Measurements from ENCODE around the gene KRTAP2-3.
"Not testable (repeated sequence)": the region's sequence is repeated elsewhere in the genome, so short reads cannot be mapped to it uniquely, and the experiment has no call there.

KRTAP2-3 gene

DNA sequence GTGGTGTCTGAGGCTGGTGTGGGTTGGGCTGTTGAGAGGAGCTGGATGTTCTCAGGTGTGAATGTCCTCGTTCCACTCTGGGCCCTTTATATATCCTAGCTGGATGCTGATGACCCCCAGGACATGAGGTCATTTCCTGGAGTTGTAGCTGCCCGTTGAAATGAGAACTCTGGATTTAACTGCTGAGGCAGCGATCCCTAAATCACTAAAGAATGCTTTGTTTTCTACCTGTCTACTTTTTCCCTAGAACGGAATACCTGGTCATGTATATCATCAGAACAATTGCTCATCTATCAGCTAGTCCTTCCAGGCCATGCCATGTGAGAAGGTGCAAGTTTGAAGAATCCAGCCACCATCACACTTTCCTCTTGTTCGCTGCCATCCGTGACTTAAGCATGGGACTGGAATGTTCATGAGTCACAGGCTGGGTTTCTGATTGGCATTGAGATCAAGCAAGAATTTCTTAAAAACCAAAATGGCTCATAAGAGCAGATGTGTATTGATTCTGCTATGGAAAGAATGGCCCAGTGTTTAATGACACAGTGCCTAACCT is at the start of gene KRTAP2-3:
Gene KRTAP2-3, minus strand, starts transcription at position 63 of the 553 bp plus-strand sequence. CDS start 64 bp downstream, outside the sequence.
- TF ChIP-seq, protein P1, sequence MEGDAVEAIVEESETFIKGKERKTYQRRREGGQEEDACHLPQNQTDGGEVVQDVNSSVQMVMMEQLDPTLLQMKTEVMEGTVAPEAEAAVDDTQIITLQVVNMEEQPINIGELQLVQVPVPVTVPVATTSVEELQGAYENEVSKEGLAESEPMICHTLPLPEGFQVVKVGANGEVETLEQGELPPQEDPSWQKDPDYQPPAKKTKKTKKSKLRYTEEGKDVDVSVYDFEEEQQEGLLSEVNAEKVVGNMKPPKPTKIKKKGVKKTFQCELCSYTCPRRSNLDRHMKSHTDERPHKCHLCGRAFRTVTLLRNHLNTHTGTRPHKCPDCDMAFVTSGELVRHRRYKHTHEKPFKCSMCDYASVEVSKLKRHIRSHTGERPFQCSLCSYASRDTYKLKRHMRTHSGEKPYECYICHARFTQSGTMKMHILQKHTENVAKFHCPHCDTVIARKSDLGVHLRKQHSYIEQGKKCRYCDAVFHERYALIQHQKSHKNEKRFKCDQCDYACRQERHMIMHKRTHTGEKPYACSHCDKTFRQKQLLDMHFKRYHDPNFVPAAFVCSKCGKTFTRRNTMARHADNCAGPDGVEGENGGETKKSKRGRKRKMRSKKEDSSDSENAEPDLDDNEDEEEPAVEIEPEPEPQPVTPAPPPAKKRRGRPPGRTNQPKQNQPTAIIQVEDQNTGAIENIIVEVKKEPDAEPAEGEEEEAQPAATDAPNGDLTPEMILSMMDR (conservative IDR thresholded peaks at IDR 0.05; ENCODE audit: low read length), result no peak
- DNase-seq (ENCODE audit: low read depth), result peak; percentile 99
- H3K4me3 ChIP-seq (ENCODE audit: low read length), result no peak within 1 kb of the TSS

DNA sequence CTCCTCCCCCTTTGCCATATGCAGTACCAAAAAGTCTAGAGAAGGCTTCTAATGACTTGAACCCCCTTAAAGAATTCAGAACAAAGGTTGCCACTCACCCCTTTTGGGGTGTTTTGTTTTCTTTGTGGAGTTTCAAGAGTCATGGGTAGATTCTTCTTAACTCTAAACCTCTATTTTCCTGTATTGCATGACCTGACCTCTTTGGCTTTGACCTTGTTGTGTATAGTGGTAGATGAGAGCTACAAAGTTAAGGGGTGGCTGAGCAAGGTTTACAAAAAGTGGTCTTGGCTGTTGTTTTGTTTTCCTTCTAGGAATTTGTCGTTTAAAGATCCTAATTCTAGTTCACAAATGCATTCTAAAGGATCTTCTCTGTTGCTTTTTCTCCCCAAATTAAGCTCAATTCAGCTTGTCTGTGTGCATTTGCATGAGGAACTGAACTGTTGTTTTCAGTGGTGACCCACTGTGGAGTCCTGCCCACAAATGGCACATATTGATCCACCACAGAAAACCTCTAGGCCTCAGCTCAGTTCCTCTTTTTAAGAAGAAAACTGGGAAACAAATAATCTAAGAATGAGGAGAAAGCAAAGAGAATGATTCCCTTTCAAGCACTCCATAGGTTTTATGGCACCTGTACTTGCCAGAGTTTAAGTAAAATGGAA is 48.9 kb upstream of the KRTAP2-3 start:
- peak overlapping the region; percentile 30 for H3K4me3 ChIP-seq (ENCODE audit: low read length)

DNA sequence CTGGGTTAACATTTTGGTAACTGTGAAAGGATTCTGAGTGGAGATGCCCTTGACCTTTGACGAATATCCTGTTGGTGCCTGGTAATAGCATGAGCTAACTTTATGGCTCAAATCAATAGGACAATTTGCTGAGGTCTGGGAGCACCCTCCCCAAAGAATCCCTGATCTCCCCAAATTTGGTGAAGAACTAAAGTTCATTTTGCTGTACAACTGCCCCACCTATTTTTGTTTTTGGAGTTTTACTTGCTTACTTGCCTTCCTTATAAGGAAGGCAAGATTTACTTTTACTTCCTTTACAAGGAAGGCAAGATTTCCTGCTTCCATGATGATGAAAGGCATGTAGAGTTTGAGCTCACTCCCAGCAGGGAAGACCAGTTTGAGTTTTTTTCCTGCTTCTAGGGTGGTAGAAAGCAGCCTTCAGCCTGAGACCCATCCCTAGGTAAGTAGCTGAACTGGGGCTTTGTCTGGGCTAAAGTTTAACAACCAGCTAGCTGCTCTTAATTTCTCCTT is 48.1 kb upstream of the KRTAP2-3 start:
- peak overlapping the region; percentile 30 for H3K4me3 ChIP-seq (ENCODE audit: low read length)
- TF ChIP-seq, protein P1 (conservative IDR thresholded peaks at IDR 0.05; ENCODE audit: low read length), result no peak
- DNase-seq (ENCODE audit: low read depth), result peak; percentile 34

More for the DNA sequence above, 48.9 kb upstream of the KRTAP2-3 start:
- DNase-seq (ENCODE audit: low read depth), result not testable (repeated sequence)

- not testable (repeated sequence) for DNase-seq (ENCODE audit: low read depth); H3K4me3 ChIP-seq (ENCODE audit: low read length)
These were observed 45.4 kb upstream of the KRTAP2-3 start, which contains the start of gene KRTAP4-9 for GRCh38 chr17:41105347-41105746. Gene KRTAP4-9 (plus strand): TSS chr17:41105389. CDS start chr17:41105389, 0 bp downstream.

DNA sequence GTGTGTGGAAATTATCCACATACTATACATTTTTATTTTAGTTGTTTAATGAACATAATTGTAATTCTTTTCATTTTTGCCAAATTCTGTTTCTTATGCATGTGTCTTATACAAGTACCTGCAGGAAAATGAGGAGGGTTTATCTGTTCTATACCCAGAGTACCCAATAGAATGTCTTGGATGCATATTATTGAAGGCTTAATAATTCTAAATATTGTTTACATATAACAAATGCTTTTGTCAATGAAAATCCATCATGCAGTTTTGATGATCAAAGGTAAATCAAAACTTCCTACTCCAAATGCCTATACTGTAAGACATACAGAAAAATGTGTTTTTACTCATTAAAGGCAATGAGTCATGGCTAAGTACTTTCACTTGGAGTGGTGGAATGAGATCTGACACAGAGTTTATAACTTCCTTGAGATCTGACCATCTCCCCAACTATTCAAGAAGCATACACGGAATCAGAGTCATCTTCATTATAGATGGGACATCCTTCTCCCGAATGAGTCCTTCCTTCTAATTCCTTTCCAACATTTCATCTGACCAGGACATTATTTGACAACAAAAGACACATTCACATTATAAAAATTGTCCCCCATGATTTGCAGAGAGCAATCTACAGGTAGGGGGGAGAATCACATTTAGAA is 44.6 kb upstream of the KRTAP2-3 start:
- DNase-seq (ENCODE audit: low read depth), result peak; percentile 63
- H3K4me3 ChIP-seq (ENCODE audit: low read length), result not testable (repeated sequence)

- no peak overlapping the region for H3K4me3 ChIP-seq (ENCODE audit: low read length)
- TF ChIP-seq, protein P1 (conservative IDR thresholded peaks at IDR 0.05; ENCODE audit: low read length), result no peak
- no peak for DNase-seq (ENCODE audit: low read depth)
These were observed 44.0 kb upstream of the KRTAP2-3 start for GRCh38 chr17:41103896-41104295.

DNA sequence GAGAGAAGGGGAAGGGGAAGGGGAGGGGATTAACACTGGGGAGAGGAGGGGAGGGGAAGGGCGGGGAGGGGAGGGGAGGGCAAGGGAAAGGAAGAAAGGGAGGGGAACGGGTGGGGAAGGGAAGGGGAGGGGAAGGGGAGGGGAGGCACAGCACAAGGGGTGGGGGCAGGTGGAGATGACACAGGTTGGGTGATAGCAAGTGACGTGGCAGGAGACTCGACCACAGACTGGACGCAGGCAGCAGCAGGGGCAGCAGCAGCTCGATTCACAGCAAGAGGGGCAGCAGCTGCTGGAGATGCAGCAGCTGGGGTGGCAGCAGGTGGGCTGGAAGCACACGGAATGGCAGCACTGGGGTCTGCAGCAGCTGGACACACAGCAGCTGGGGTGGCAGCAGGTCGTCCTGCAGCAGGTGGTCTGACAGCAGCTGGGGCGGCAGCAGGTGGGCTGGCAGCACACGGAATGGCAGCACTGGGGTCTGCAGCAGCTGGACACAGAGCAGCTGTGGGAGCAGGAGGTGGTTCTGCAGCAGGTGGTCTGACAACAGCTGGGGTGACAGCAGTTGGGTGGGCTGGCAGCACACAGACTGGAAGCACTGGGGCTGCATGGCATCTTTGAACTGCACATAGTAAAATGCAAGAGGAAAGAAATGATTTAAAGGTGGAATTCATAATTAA is 41.8 kb upstream of the KRTAP2-3 start, which contains the start of gene KRTAP4-16:
Gene KRTAP4-16, minus strand, starts transcription at position 624 of the 674 bp plus-strand sequence. Its CDS starts 0 bp downstream, at position 624.
- no peak for DNase-seq (ENCODE audit: low read depth)
- TF ChIP-seq, protein P1 (conservative IDR thresholded peaks at IDR 0.05; ENCODE audit: low read length), result no peak
- H3K4me3 ChIP-seq (ENCODE audit: low read length), result no peak within 1 kb of the TSS

DNA sequence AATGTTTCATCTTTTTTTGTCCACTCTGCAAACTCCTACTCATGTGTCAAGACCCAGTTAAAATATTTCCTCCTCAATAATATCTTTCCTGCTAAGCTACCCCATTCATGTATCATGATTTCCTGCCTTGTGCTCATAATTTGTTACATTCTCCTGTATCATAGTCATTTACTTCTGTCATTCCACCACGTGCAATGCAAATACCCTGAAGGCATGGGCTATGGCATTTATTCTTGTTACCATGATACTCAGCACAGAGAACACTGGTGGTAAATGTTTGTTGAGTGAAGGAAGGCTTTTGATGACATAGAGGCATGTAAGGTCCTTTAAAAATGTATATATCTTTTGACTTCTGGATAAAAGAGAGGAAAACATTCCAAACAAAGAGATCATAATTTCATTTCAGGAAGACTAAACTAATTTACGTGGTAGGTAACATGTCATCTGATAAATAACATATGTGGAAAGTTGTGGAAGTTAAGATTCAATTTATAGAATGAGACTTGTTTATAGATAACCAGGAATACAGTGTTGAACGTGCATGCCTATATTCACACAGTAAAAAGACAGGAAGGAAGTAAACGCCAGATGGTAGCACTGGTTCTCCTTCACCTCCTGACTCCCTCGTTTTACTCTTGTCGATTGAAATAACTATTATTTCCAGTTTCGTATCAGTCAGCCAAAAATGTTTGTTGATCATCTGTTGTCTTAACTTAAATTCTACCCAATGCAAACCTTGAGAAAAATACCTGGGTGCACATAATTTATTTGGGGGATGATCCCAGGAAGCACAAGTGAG is 40.0 kb upstream of the KRTAP2-3 start:
- DNase-seq (ENCODE audit: low read depth), result peak; percentile 77
- H3K4me3 ChIP-seq (ENCODE audit: low read length), result not testable (repeated sequence)

Measured in AG10803 (cell line).